CD1c-positive myeloid dendritic cell (primary cell): ENCODE measurements around the gene REG3A.

Experiments used
- DNase-seq: peaks from one replicate; pipeline ENCODE4 v3.0.0-alpha.2; 2016; ENCODE audit errors: extremely low spot score

The REG3A gene

DNA sequence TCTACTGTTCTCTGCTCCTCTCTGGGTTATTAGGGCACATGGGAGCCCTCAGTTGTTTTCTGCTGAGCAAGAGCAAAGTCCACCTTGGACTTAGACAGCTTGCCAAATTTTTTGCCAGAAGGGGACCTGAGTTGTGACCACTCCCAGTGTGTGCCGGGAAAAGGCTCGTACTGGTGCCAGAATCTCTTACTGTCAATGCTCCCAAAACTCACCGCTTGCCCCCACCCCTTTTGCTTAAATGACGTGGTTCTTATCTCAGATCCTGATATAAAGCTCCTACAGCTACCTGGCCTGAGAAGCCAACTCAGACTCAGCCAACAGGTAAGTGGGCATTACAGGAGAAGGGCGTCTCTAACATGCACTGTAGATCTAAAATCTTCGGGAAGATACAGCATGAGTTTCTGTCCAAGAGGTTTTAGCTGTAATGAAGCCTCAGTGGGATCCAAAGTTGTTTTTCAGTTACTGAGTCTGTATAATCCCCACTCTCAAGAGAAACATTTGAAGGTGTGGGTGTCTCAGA is 39.3 kb downstream of the REG3A start, which contains the start of gene REG1A:
REG1A (plus strand) TSS at position 295 of the 520 bp plus-strand sequence. CDS start 374 bp downstream, outside the sequence.
- DNase-seq: no peak

GRCh38 chr2:79116997-79117928 is 42.3 kb downstream of the REG3A start:
- no peak for DNase-seq

DNA sequence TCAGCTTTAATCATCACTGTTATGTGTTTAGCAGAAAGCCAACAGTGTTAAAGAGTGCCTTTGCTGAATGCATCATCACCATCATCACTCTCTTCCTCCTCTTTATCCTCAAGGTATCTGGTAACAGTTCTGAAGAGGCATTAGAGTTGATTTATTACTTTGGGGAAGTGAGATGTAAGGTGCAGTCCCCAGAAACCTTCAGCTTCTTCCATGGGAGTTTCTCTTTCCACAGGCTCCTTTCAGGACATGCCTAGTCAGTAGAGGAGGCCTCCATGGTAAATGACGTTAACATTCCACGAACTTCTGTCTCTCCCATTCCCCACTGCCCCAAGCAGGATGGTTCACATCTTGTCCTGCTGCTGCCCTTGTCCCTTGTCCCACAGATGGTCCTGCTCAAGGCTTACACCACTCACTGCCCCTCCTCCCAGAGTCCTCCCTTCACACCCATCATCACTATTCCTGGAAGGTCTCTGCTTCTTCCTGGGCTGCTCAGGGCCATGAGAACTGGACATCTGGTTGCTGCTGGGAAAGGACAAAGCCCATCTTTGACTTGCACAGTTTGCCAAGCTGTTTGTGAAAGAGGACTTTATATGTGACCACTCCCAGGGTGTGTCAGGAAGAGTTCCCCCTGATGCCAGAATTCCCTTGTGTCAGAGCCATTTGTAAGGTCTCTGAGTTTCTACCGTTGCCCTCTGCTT is 44.6 kb downstream of the REG3A start:
- no peak for DNase-seq

DNA sequence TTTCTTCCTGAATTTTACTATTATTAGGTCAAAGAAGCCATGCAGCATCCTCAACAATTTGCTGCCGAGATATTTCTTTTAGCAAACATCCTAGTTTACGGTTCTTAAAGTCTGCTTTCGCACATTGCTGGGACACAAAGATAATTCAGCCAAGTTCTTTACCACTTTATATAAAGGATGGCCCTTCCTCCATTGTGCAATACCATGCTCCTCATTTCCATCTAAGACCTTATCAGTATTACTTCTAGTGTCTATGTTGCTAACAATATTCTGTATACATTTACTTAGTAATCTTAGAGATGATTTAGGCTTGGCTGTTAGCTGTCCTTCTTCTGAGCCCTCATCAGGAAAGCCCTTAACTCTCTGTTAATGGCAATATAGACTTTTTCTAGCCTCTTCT is 47.3 kb downstream of the REG3A start:
- no peak for DNase-seq
